ENCODE measurements around the gene KCNK17.

The KCNK17 gene, protein sequence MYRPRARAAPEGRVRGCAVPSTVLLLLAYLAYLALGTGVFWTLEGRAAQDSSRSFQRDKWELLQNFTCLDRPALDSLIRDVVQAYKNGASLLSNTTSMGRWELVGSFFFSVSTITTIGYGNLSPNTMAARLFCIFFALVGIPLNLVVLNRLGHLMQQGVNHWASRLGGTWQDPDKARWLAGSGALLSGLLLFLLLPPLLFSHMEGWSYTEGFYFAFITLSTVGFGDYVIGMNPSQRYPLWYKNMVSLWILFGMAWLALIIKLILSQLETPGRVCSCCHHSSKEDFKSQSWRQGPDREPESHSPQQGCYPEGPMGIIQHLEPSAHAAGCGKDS

DNA sequence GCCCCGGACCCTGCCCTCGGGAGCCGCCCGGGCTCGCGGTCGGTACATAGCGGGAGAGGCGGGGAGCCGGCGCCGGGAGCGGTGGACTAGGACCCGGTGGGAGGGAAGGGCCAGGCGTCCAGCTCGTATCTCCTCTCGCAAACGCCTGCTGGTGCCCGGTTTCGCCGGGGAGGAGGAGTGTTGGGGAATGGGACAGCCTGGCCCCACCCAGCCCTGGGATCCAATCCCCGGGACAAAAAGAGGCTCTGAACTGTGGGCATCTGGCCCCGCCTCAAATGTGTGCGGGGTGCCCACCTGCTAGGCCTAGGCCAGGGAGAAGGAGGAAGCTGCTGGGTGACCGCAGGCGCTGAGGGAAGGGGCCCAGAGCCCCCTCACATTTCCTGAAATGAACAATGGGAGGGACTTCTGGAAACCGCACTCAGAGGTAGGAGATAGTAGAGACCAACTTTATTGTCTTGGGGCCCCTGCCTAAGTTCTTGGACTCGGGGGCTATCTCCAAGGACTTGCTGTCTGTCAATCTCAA is at the start of gene KCNK17:
KCNK17 (minus strand) TSS at position 147 of the 523 bp plus-strand sequence; CDS start at position 48, 99 bp downstream.
- DNase-seq = no peak

- no peak for DNase-seq
Observed at GRCh38 chr6:39363280-39363679, 49.1 kb upstream of the KCNK17 start.

- peak; percentile 45 to 52 for DNase-seq
Observed at GRCh38 chr6:39362487-39362865, 48.3 kb upstream of the KCNK17 start.

DNA sequence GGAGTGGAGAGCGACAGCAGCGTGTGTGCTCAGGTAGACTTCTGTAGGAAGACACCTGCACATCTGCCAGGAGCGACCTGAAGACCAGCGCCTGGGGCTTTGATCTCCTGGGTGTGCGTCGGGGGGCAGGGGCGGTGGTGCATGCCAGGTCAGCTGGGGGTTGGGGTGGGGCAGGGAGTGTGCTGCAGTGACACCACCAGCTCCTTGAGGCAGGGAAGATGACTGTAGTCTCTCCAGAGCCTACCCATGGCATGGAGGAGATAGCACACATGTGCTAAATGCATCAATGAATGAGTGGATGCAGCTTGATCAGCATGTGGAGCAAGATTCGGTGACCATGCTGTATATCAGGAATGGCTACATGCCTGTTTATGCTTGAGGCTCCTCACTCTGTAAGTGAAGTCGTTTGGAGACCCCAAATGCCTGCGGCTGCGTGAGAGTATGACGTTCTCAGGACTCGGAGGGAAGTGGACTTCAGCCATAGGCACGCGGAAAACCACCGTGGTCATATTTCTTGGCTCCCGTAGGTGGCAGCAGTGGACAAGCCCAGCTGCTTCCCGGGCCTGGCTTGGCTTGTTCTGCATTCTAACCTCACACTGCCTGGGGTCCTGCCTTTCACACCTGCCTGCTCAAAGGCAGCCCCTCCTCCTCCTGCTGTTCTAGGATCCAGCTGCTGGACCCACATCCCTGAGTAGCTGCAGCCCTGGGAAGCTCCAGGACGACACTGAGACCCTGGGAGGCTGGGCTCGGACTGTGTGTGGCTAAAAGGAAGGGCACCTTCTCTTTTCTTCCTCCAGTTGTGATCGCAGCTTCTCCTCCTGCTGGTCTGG is 47.7 kb upstream of the KCNK17 start:
- DNase-seq = peak; percentile 59 to 64

GRCh38 chr6:39360378-39360777 is 46.2 kb upstream of the KCNK17 start:
- no peak for DNase-seq

- no peak for DNase-seq
Observed at GRCh38 chr6:39357998-39358686, 43.9 kb upstream of the KCNK17 start.

DNA sequence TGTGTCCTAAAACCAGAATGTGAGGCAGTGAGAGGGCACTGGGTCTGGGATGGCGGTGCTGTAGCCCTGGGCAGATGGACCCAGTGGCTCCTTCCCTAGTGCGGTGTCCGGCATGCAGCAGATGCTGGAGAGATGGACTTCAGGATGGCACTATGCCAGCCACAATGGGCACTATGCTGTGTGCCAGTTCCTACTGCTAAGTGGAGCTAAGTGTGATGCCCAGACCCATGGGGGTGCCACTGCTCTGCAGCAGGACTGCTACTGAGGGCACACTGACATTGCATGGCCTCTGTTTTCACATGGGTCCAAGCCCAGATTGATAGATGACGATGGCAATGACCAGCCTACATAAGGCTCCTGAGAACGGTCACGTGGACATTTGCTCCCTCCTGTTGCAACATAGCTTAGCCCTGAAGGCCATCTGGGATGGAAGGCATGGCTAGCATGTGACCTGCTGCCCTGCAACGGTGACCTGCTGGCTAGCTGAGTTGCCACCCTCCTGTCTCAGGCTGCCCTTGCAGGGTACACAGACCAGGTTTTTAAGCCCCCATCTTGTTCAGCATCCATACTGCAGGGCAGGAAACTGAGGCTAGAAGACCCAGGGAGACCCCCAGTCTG is 39.6 kb upstream of the KCNK17 start:
- no peak for DNase-seq

- no peak for DNase-seq
Observed at GRCh38 chr6:39350723-39351505, 36.7 kb upstream of the KCNK17 start.

- no peak for DNase-seq
Observed at GRCh38 chr6:39348740-39349139, 34.5 kb upstream of the KCNK17 start.

GRCh38 chr6:39347906-39348585 is 33.8 kb upstream of the KCNK17 start:
- peak in 1 of 2 donors; percentile 58 for DNase-seq

DNA sequence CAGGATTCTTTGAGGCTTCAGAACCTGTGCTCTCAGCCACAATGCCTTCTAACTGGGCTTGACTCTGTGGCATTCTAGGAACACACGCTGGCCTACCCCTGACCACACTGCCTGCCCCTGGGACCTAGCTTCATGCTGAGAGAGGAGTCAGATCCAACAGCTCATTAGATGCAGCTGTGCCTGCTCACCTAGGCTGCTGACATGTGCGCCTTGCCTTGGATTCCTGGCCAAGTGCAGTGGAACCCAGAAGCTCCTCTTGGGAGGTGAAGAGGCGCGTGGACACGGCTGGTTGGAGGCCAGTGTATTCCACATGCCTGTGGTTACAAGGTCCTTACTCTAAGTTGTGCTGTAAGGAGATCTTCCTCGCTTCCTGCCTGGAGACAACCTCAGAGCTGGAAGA is 33.0 kb upstream of the KCNK17 start:
- DNase-seq = no peak

GRCh38 chr6:39344821-39345280 is 30.6 kb upstream of the KCNK17 start:
- DNase-seq = no peak

DNA sequence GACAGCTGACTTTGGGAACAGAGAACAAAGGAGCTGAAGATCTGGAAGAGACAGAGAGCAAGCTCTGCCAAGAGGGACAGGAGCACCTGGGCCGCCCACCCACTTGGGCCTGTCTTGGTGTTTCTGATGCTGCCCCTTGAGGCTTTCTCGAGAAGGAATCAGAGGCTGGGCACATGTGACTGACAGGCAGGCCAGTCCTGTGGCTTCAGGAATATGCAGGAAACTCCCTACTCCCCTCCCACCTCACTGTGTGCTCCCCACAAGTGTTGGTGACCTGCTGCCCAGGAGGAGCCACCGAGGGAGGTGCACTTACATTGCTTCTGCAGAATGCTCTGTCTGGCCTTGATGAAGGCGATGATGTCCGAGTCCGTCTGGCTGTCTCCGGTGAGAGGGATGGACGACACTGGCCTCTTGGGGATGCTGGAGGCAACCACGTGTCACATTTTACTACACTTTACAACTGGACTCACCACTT is 29.2 kb upstream of the KCNK17 start:
- DNase-seq = no peak

- DNase-seq = no peak
Observed at GRCh38 chr6:39342692-39343395, 28.6 kb upstream of the KCNK17 start.

- DNase-seq = no peak
Observed at GRCh38 chr6:39341937-39342336, 27.7 kb upstream of the KCNK17 start.

GRCh38 chr6:39341352-39341751 is 27.1 kb upstream of the KCNK17 start:
- DNase-seq = no peak

GRCh38 chr6:39339868-39340550 is 25.8 kb upstream of the KCNK17 start:
- DNase-seq = no peak

DNA sequence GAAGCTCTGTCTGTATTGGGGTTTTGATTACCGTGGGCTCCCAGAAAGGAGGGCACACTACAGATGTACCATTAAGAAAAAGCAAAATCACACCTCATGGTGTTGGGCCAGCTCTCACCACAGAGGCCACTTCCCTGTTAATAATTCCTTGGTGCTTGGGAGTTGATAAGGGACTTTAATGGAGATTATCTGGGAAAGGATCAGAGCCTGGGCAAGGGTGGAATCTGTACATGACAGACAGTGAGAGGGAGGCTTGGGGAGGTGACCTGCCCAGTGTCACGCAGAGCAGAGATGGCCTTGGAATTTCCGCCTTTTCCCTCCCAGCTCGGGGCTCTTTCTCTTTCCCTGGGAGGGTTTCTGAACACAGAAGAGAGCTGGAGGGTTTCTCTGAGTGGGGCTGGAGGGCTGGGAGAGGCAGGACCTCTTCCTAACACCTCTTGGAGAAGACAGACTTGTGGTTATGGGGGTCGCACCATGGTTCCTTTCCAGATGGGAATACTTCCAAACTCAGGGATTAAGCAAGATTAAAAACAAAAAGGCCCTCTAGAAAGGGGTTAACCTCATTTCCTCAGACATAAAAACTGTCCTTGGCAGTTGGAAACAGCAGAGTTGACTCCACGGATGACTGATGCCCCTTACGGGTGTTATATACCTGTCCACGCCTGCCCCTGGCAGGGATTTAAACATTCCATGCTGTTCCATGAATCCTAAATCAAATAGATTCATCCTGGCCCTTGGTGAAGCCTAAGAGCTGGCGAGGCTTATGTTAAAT is 25.1 kb upstream of the KCNK17 start:
- DNase-seq = no peak

DNA sequence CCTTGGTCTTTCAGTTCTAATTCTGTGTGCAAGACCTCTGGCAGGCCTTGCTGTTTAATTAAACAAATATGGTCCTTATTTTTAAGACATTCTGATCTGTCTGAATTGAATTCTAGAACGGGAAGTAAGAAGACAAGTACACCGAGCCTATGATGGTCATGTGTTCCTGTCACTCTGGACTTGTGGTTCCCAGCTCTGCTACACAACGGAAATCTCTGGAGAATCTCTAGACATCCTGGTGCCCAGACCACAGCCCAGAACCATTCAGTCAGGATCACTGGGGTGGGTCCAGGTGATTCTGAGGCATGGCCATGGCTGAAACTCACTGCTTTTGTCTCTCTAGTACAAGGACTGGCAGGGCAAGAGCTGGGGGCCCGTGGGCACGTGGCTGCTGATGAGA is 24.2 kb upstream of the KCNK17 start:
- no peak for DNase-seq

All from hippocampal formation (tissue), 2 donors.